Measurements from ENCODE around the gene CLEC2A. TPM values are rescaled to one million over a fixed set of nuclear protein-coding genes. Genes with fewer than 3 reads are reported as not detected.

The CLEC2A gene
- polyA plus RNA-seq, 1 donor: not detected

- H3K4me3 ChIP-seq (ENCODE audit: low read length): no peak overlapping the region
- 74% methylated on average over 7 of the region's 10 CpGs for WGBS (ENCODE audit: insufficient coverage, low lambda C conversion rate)
Observed at GRCh38 chr12:9936591-9936990, 4.4 kb upstream of the CLEC2A start.

GRCh38 chr12:9935026-9935425 lies 2.9 kb upstream of the CLEC2A start:
- H3K36me3 ChIP-seq (ENCODE audit: control insufficient read depth, insufficient read depth, low read length): no peaks in the 10 kb centered on the region
- no peak overlapping the region for H3K4me3 ChIP-seq (ENCODE audit: low read length)
- H3K27me3 ChIP-seq (ENCODE audit: control insufficient read depth, insufficient read depth, low read length): no peaks in the 10 kb centered on the region
- no peaks in the 10 kb centered on the region for H3K9me3 ChIP-seq (ENCODE audit: control insufficient read depth, low read depth, low read length)
- 100% methylated on average over 1 of the region's 2 CpGs for WGBS (ENCODE audit: insufficient coverage, low lambda C conversion rate)
- H3K27ac ChIP-seq (ENCODE audit: low read length): no peak overlapping the region
- no peak for DNase-seq
- no peaks in the 10 kb centered on the region for H3K4me1 ChIP-seq (ENCODE audit: control insufficient read depth, insufficient read depth, low read length)

More at GRCh38 chr12:9936591-9936990, 4.4 kb upstream of the CLEC2A start:
- Histone ChIP-seq H3K27ac (ENCODE audit: low read length) (no peak overlapping the region), H3K27me3 (ENCODE audit: control insufficient read depth, insufficient read depth, low read length) (no peaks in the 10 kb centered on the region), H3K9me3 (ENCODE audit: control insufficient read depth, low read depth, low read length) (no peaks in the 10 kb centered on the region), H3K4me1 (ENCODE audit: control insufficient read depth, insufficient read depth, low read length) (no peaks in the 10 kb centered on the region), H3K36me3 (ENCODE audit: control insufficient read depth, insufficient read depth, low read length) (no peaks in the 10 kb centered on the region)
- DNase-seq: no peak

- WGBS (ENCODE audit: insufficient coverage, low lambda C conversion rate): no CpG with 5 or more reads among the region's 2 CpGs
- Histone ChIP-seq H3K27me3 (ENCODE audit: control insufficient read depth, insufficient read depth, low read length) (no peaks in the 10 kb centered on the region), H3K4me3 (ENCODE audit: low read length) (no peak overlapping the region), H3K27ac (ENCODE audit: low read length) (no peak overlapping the region), H3K36me3 (ENCODE audit: control insufficient read depth, insufficient read depth, low read length) (no peaks in the 10 kb centered on the region), H3K9me3 (ENCODE audit: control insufficient read depth, low read depth, low read length) (no peaks in the 10 kb centered on the region), H3K4me1 (ENCODE audit: control insufficient read depth, insufficient read depth, low read length) (no peaks in the 10 kb centered on the region)
- no peak for DNase-seq
Observed at GRCh38 chr12:9933958-9934357, 1.8 kb upstream of the CLEC2A start.

- Histone ChIP-seq H3K4me3 (ENCODE audit: low read length) (no peak overlapping the region), H3K9me3 (ENCODE audit: control insufficient read depth, low read depth, low read length) (no peaks in the 10 kb centered on the region), H3K27ac (ENCODE audit: low read length) (no peak overlapping the region), H3K27me3 (ENCODE audit: control insufficient read depth, insufficient read depth, low read length) (no peaks in the 10 kb centered on the region), H3K4me1 (ENCODE audit: control insufficient read depth, insufficient read depth, low read length) (no peaks in the 10 kb centered on the region), H3K36me3 (ENCODE audit: control insufficient read depth, insufficient read depth, low read length) (no peaks in the 10 kb centered on the region)
- WGBS (ENCODE audit: insufficient coverage, low lambda C conversion rate): 73% methylated on average over 3 of the region's 3 CpGs
- no peak for DNase-seq
Observed at GRCh38 chr12:9931245-9931644, 925 bp downstream of the CLEC2A start.

GRCh38 chr12:9928607-9929006 lies 3.6 kb downstream of the CLEC2A start:
- H3K4me3 ChIP-seq (ENCODE audit: low read length): no peak overlapping the region
- 88% methylated on average over 2 of the region's 3 CpGs for WGBS (ENCODE audit: insufficient coverage, low lambda C conversion rate)
- no peaks in the 10 kb centered on the region for H3K4me1 ChIP-seq (ENCODE audit: control insufficient read depth, insufficient read depth, low read length)
- no peak overlapping the region for H3K27ac ChIP-seq (ENCODE audit: low read length)
- no peaks in the 10 kb centered on the region for H3K36me3 ChIP-seq (ENCODE audit: control insufficient read depth, insufficient read depth, low read length)
- DNase-seq: no peak
- H3K9me3 ChIP-seq (ENCODE audit: control insufficient read depth, low read depth, low read length): no peaks in the 10 kb centered on the region
- no peaks in the 10 kb centered on the region for H3K27me3 ChIP-seq (ENCODE audit: control insufficient read depth, insufficient read depth, low read length)

- H3K9me3 ChIP-seq (ENCODE audit: control insufficient read depth, low read depth, low read length): no peaks in the 10 kb centered on the region
- no peak for DNase-seq
- H3K4me1 ChIP-seq (ENCODE audit: control insufficient read depth, insufficient read depth, low read length): no peaks in the 10 kb centered on the region
- no peak overlapping the region for H3K4me3 ChIP-seq (ENCODE audit: low read length)
- no peaks in the 10 kb centered on the region for H3K27me3 ChIP-seq (ENCODE audit: control insufficient read depth, insufficient read depth, low read length)
- no peak overlapping the region for H3K27ac ChIP-seq (ENCODE audit: low read length)
- no peaks in the 10 kb centered on the region for H3K36me3 ChIP-seq (ENCODE audit: control insufficient read depth, insufficient read depth, low read length)
- 70% methylated on average over 1 of the region's 3 CpGs for WGBS (ENCODE audit: insufficient coverage, low lambda C conversion rate)
Observed at GRCh38 chr12:9926876-9927275, 5.3 kb downstream of the CLEC2A start.

GRCh38 chr12:9925705-9926393 lies 6.3 kb downstream of the CLEC2A start:
- Histone ChIP-seq H3K9me3 (ENCODE audit: control insufficient read depth, low read depth, low read length) (no peaks in the 10 kb centered on the region), H3K27me3 (ENCODE audit: control insufficient read depth, insufficient read depth, low read length) (no peaks in the 10 kb centered on the region), H3K27ac (ENCODE audit: low read length) (no peak overlapping the region), H3K36me3 (ENCODE audit: control insufficient read depth, insufficient read depth, low read length) (no peaks in the 10 kb centered on the region), H3K4me1 (ENCODE audit: control insufficient read depth, insufficient read depth, low read length) (no peaks in the 10 kb centered on the region), H3K4me3 (ENCODE audit: low read length) (no peak overlapping the region)
- peak; percentile 13 to 37 for DNase-seq
- WGBS (ENCODE audit: insufficient coverage, low lambda C conversion rate): 40% methylated on average over 1 of the region's 5 CpGs

GRCh38 chr12:9922429-9922828 lies 9.7 kb downstream of the CLEC2A start:
- Histone ChIP-seq H3K27me3 (ENCODE audit: control insufficient read depth, insufficient read depth, low read length) (no peaks in the 10 kb centered on the region), H3K9me3 (ENCODE audit: control insufficient read depth, low read depth, low read length) (no peaks in the 10 kb centered on the region), H3K36me3 (ENCODE audit: control insufficient read depth, insufficient read depth, low read length) (no peaks in the 10 kb centered on the region), H3K4me1 (ENCODE audit: control insufficient read depth, insufficient read depth, low read length) (no peaks in the 10 kb centered on the region), H3K4me3 (ENCODE audit: low read length) (no peak overlapping the region), H3K27ac (ENCODE audit: low read length) (no peak overlapping the region)
- no peak for DNase-seq
- 100% methylated on average over 1 of the region's 1 CpG for WGBS (ENCODE audit: insufficient coverage, low lambda C conversion rate)

- Histone ChIP-seq H3K27me3 (ENCODE audit: control insufficient read depth, insufficient read depth, low read length) (no peaks in the 10 kb centered on the region), H3K4me3 (ENCODE audit: low read length) (no peak overlapping the region), H3K36me3 (ENCODE audit: control insufficient read depth, insufficient read depth, low read length) (no peaks in the 10 kb centered on the region), H3K27ac (ENCODE audit: low read length) (no peak overlapping the region), H3K4me1 (ENCODE audit: control insufficient read depth, insufficient read depth, low read length) (no peaks in the 10 kb centered on the region), H3K9me3 (ENCODE audit: control insufficient read depth, low read depth, low read length) (no peaks in the 10 kb centered on the region)
- 94% methylated on average over 6 of the region's 10 CpGs for WGBS (ENCODE audit: insufficient coverage, low lambda C conversion rate)
- DNase-seq: no peak
Observed at GRCh38 chr12:9920451-9920850, 11.7 kb downstream of the CLEC2A start.

- DNase-seq: no peak
- Histone ChIP-seq H3K9me3 (ENCODE audit: control insufficient read depth, low read depth, low read length) (no peaks in the 10 kb centered on the region), H3K4me3 (ENCODE audit: low read length) (no peak overlapping the region), H3K4me1 (ENCODE audit: control insufficient read depth, insufficient read depth, low read length) (no peaks in the 10 kb centered on the region), H3K36me3 (ENCODE audit: control insufficient read depth, insufficient read depth, low read length) (no peaks in the 10 kb centered on the region), H3K27ac (ENCODE audit: low read length) (no peak overlapping the region), H3K27me3 (ENCODE audit: control insufficient read depth, insufficient read depth, low read length) (no peaks in the 10 kb centered on the region)
- WGBS (ENCODE audit: insufficient coverage, low lambda C conversion rate): no CpG with 5 or more reads among the region's 3 CpGs
Observed at GRCh38 chr12:9919443-9919842, 12.7 kb downstream of the CLEC2A start.

- H3K9me3 ChIP-seq (ENCODE audit: control insufficient read depth, low read depth, low read length): no peaks in the 10 kb centered on the region
- H3K27me3 ChIP-seq (ENCODE audit: control insufficient read depth, insufficient read depth, low read length): no peaks in the 10 kb centered on the region
- H3K4me1 ChIP-seq (ENCODE audit: control insufficient read depth, insufficient read depth, low read length): no peaks in the 10 kb centered on the region
- no peak overlapping the region for H3K27ac ChIP-seq (ENCODE audit: low read length)
- no peak for DNase-seq
- H3K36me3 ChIP-seq (ENCODE audit: control insufficient read depth, insufficient read depth, low read length): no peaks in the 10 kb centered on the region
- H3K4me3 ChIP-seq (ENCODE audit: low read length): no peak overlapping the region
Observed at GRCh38 chr12:9911708-9912107, 20.5 kb downstream of the CLEC2A start.

Measured in large intestine (tissue), 3 donors.